Measurements from ENCODE around the gene SEC22C. TPM values are rescaled to one million over a fixed set of nuclear protein-coding genes. Genes with fewer than 3 reads are reported as not detected.

SEC22C gene
- polyA plus RNA-seq, 1 of the 3 experiments (the other 2 are of a cell fraction) = 28.5 TPM

- Histone ChIP-seq H3F3A (replicated peaks; ENCODE audit: insufficient read depth) (peaks cover 20% of the 10 kb centered on the region), H3K36me3 (replicated peaks in 1 of 2; ENCODE audit: control insufficient read depth in 1 of 2, insufficient read depth in 2 of 2, low read length in 1 of 2) (peaks cover 21 to 52% of the 10 kb centered on the region in 2 experiments), H3K4me3 (ENCODE audit: low read depth in 2 of 2, low read length in 1 of 2) (no peak overlapping the region), H3K4me2 (no peak overlapping the region), H3K27ac (ENCODE audit: low read depth in 2 of 2, low read length in 1 of 2) (no peak overlapping the region; a peak in 1 of 4 replicates), H2AFZ (ENCODE audit: low read depth) (no peak overlapping the region), H3K79me2 (ENCODE audit: insufficient read depth) (peaks cover 100% of the 10 kb centered on the region), H3K9me2 (no peaks in the 10 kb centered on the region), H3K27me3 (ENCODE audit: insufficient read depth) (no peaks in the 10 kb centered on the region), H3K9ac (no peak overlapping the region), H3K9me3 (no peaks in the 10 kb centered on the region), H3K4me1 (ENCODE audit: control insufficient read depth in 1 of 2, insufficient read depth in 2 of 2, low read depth in 1 of 2, low read length in 1 of 2) (peaks cover 0 to 2% of the 10 kb centered on the region in 2 experiments; a peak in 3 of 4 replicates), H4K20me1 (ENCODE audit: insufficient read depth) (peaks cover 82% of the 10 kb centered on the region)
- 89% methylated on average over 2 of the region's 2 CpGs for WGBS (ENCODE audit: low lambda C conversion rate)
- TF ChIP-seq CTCF (IDR thresholded peaks at IDR 0.05) = peak; percentile 64
- TF ChIP-seq USF1 (IDR thresholded peaks at IDR 0.05; ENCODE audit: borderline replicate concordance, low read depth) = no peak
- ChIA-PET POLR2A (no interaction called here), CTCF (interaction anchor here (0.6 to 3.0 kb wide), 22 partner anchors 9 to 206 kb away, joined by 3 to 27 read pairs (median 4); partner anchors contain the start of gene NKTR)
- DNase-seq = peak; percentile 20
These were observed 31.7 kb upstream of the SEC22C start for GRCh38 chr3:42613462-42613861.

GRCh38 chr3:42612928-42613327 is 31.2 kb upstream of the SEC22C start:
- no peak for DNase-seq
- TF ChIP-seq ELF1 (IDR thresholded peaks at IDR 0.05) = no peak
- no peak for TF ChIP-seq TCF12 (IDR thresholded peaks at IDR 0.05)
- TF ChIP-seq RCOR1 (IDR thresholded peaks at IDR 0.05; ENCODE audit: low read length) = no peak
- TF ChIP-seq JUND (IDR thresholded peaks at IDR 0.05) = no peak
- no peak for TF ChIP-seq NFIC (IDR thresholded peaks at IDR 0.05; ENCODE audit: borderline replicate concordance)
- TF ChIP-seq GABPA (IDR thresholded peaks at IDR 0.05; ENCODE audit: low read depth) = no peak
- TF ChIP-seq CHD2 (IDR thresholded peaks at IDR 0.05; ENCODE audit: low read length, partially characterized antibody) = no peak
- no peak for TF ChIP-seq RAD21 (IDR thresholded peaks at IDR 0.05; ENCODE audit: low read length)
- TF ChIP-seq REST (IDR thresholded peaks at IDR 0.05; ENCODE audit: low read depth, low read length) = no peak
- no peak for TF ChIP-seq MEF2A (IDR thresholded peaks at IDR 0.05; ENCODE audit: borderline replicate concordance, low read depth)
- TF ChIP-seq YY1 (IDR thresholded peaks at IDR 0.05; ENCODE audit: low read depth) = no peak
- no peak for TF ChIP-seq MAX (IDR thresholded peaks at IDR 0.05; ENCODE audit: low read depth)
- no peak for TF ChIP-seq PBX3 (IDR thresholded peaks at IDR 0.05)
- TF ChIP-seq RFX5 (IDR thresholded peaks at IDR 0.05; ENCODE audit: low read length) = no peak
- no peak for TF ChIP-seq MXI1 (IDR thresholded peaks at IDR 0.05; ENCODE audit: low read depth, low read length)
- no peak overlapping the region for H2AFZ ChIP-seq (ENCODE audit: low read depth)
- no peaks in the 10 kb centered on the region for H3K9me2 ChIP-seq
- ChIA-PET CTCF (interaction anchor here (0.7 to 3.0 kb wide), 17 partner anchors 8 to 207 kb away, joined by 3 to 27 read pairs (median 4); partner anchors contain the start of gene NKTR), POLR2A (no interaction called here)
- peaks cover 100% of the 10 kb centered on the region for H3K79me2 ChIP-seq (ENCODE audit: insufficient read depth)
- H3K4me2 ChIP-seq = no peak overlapping the region
- H3K9ac ChIP-seq = no peak overlapping the region
- peaks cover 21 to 56% of the 10 kb centered on the region in 2 experiments for H3K36me3 ChIP-seq (replicated peaks in 1 of 2; ENCODE audit: control insufficient read depth in 1 of 2, insufficient read depth in 2 of 2, low read length in 1 of 2)
- no peaks in the 10 kb centered on the region for H3K27me3 ChIP-seq (ENCODE audit: insufficient read depth)
- no peak overlapping the region for H3K4me3 ChIP-seq (ENCODE audit: low read depth in 2 of 2, low read length in 1 of 2)
- H3K27ac ChIP-seq (ENCODE audit: low read depth in 2 of 2, low read length in 1 of 2) = no peak overlapping the region; a peak in 1 of 4 replicates
- H3K4me1 ChIP-seq (ENCODE audit: control insufficient read depth in 1 of 2, insufficient read depth in 2 of 2, low read depth in 1 of 2, low read length in 1 of 2) = peaks cover 0 to 7% of the 10 kb centered on the region in 2 experiments; a peak in 3 of 4 replicates
- WGBS (ENCODE audit: low lambda C conversion rate) = 98% methylated on average over 3 of the region's 3 CpGs
- H4K20me1 ChIP-seq (ENCODE audit: insufficient read depth) = peaks cover 87% of the 10 kb centered on the region
- H3F3A ChIP-seq (replicated peaks; ENCODE audit: insufficient read depth) = peaks cover 20% of the 10 kb centered on the region
- no peaks in the 10 kb centered on the region for H3K9me3 ChIP-seq

All from SK-N-SH (cell line).